ENCODE results near the gene CTDSPL. TPM values are rescaled to one million over a fixed set of nuclear protein-coding genes. Genes with fewer than 3 reads are reported as not detected.

The CTDSPL gene
- total and polyA plus RNA-seq, 2 of the 8 experiments (the other 6 are each of a cell fraction or from before 2014, with no cell fraction given) = 20.3 to 42.2 TPM

DNA sequence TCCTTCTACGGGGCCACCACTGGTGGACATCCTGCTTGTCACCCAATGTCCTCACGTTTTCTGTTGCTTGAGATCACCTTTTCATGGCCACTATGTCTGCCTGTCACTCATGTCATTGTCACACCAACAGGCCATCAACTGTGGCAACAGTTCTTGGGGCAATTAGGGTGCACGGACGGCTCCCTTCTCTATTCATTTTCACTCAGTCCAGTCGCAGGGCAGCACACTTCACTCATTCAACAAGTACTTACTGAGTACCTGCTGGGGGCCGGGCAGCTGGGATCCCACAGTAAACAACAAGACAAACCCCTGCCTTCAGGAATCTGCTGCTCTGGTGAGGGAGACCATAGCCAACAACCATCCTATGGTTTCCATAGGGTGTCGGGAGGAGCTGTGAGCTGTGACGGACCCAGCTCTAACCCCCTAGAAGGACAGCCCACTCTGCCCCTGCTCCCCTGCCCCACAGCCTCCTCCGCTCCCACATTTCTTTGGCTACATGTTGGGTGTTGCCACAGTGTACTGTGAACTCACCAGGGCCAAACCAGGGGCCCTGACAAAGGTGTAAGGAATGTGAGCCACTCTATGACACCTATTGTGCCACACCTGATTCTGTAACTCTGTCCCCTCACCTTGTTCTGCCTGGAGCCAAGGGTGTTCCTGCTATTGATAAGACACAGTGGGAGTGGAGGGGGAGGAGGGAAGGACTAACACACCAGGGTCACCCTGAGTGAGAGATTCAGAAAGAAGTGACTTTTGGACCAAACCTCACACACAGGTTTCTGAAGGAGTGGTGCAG, 130.8 kb downstream of the CTDSPL start (continued):
- TF ChIP-seq KDM5A (IDR thresholded peaks at IDR 0.05; ENCODE audit: low read length) (no peak), BACH1 (IDR thresholded peaks at IDR 0.05; ENCODE audit: low read length) (no peak), TBP (IDR thresholded peaks at IDR 0.05; ENCODE audit: low read depth, low read length) (no peak), CREB1 (IDR thresholded peaks at IDR 0.05) (no peak), POU5F1 (IDR thresholded peaks at IDR 0.05; ENCODE audit: low read depth, low read length) (no peak), EGR1 (IDR thresholded peaks at IDR 0.05; ENCODE audit: borderline replicate concordance, low read depth, low read length) (no peak), SAP30 (IDR thresholded peaks at IDR 0.05; ENCODE audit: insufficient read depth, insufficient replicate concordance, low read length) (no peak), RAD21 (IDR thresholded peaks at IDR 0.05 in 1 of 2, conservative IDR thresholded peaks at IDR 0.05 in 1 of 2; ENCODE audit: low read depth in 2 of 2, low read length in 2 of 2) (no peak), BRCA1 (IDR thresholded peaks at IDR 0.05; ENCODE audit: low read depth, low read length) (no peak)
